Natural killer cell (primary cell): ENCODE results near the gene TCF7L2. TPM values are rescaled to one million over a fixed set of nuclear protein-coding genes. Genes with fewer than 3 reads are reported as not detected.

Experiments
- ATAC-seq, 3 donors: fragments of 150-1000 bp in 2 of 3; fragments of 200-7000 bp in 1 of 3; cut with Tn5 transposase; 1 replicate in 1 of 3; 2 replicates in 2 of 3; pipeline ENCODE4 v1.10.0; 2021; ENCODE audit warnings: mild to moderate bottlenecking in 2 of 3, moderate library complexity in 2 of 3
- DNase-seq, 2 donors: peaks; one replicate each; pipeline versions ENCODE4 v3.0.0 to v3.0.0-alpha.2; 2013 to 2021; ENCODE audit warnings: mixed read lengths in 1 of 2
- H3K27ac ChIP-seq: one replicate; pipeline ENCODE4 v1.5.1; 2013; ENCODE audit warnings: mild to moderate bottlenecking, low read length
- H3K27me3 ChIP-seq: one replicate; pipeline ENCODE4 v1.6.1; 2013; ENCODE audit warnings: low read length; ENCODE audit not compliant: control insufficient read depth, insufficient read depth
- H3K36me3 ChIP-seq: one replicate; pipeline ENCODE4 v1.6.1; 2013; ENCODE audit warnings: low read length; ENCODE audit not compliant: control insufficient read depth, insufficient read depth
- H3K4me1 ChIP-seq: one replicate; pipeline ENCODE4 v1.6.1; 2013; ENCODE audit warnings: low read length; ENCODE audit not compliant: control insufficient read depth, insufficient read depth
- H3K4me3 ChIP-seq: one replicate; pipeline ENCODE4 v1.5.1; 2013; ENCODE audit warnings: low read length
- H3K9me3 ChIP-seq: one replicate; pipeline ENCODE4 v1.6.1; 2013; ENCODE audit warnings: low read length; ENCODE audit not compliant: control insufficient read depth, insufficient read depth
- H3K27ac Mint-ChIP-seq, 2 donors: one replicate each; pipeline ENCODE4 v1.8.0; 2022; ENCODE audit warnings: mild to moderate bottlenecking in 2 of 2, mixed read lengths in 2 of 2, moderate library complexity in 1 of 2
- H3K27me3 Mint-ChIP-seq, 2 donors: one replicate each; pipeline ENCODE4 v1.8.0; 2022; ENCODE audit warnings: low read depth in 2 of 2, mixed read lengths in 2 of 2
- H3K36me3 Mint-ChIP-seq: one replicate; pipeline ENCODE4 v1.8.0; 2022; ENCODE audit warnings: mixed read lengths
- H3K4me1 Mint-ChIP-seq, 2 donors: one replicate each; pipeline ENCODE4 v1.8.0; 2022; ENCODE audit warnings: mixed read lengths in 2 of 2
- H3K4me3 Mint-ChIP-seq: one replicate; pipeline ENCODE4 v1.8.0; 2022; ENCODE audit warnings: mild to moderate bottlenecking, moderate library complexity, mixed read lengths
- H3K9me3 Mint-ChIP-seq, 2 donors: one replicate each; pipeline ENCODE4 v1.8.0; 2022; ENCODE audit warnings: mixed read lengths in 2 of 2
- CTCF ChIP-seq: fragments of 200-600 bp; IDR thresholded peaks from one replicate; pipeline ENCODE4 v1.8.0; 2022; ENCODE audit warnings: antibody characterized with exemption
- WGBS: methylation state at CpG from one replicate; pipeline ENCODE4 v1.1.7; 2013; ENCODE audit warnings: missing lambda C conversion rate; ENCODE audit not compliant: insufficient coverage; 5-methylcytosine and 5-hydroxymethylcytosine counted together
- intact Hi-C: fragments of 100-400 bp; cut with micrococcal nuclease; formaldehyde crosslinking; loops from one replicate; pipeline ENCODE4 v1.14.2; 2022
- total RNA-seq, 4 donors: library from RNA; stranded (reverse); fragments of 120-200 nt in 1 of 4; gene quantifications; one replicate each; pipeline versions ENCODE4 v1.2.3 to v1.2.4, GENCODE V29; 2013 to 2022

Gene TCF7L2
- total RNA-seq, 3 donors from 2014 or later (not counting 1 experiment from before 2014, with no cell fraction given), result 10.4 to 32.7 (median 15.3) TPM

GRCh38 chr10:113099431-113100183 lies 149.6 kb downstream of the TCF7L2 start:
- Mint-ChIP-seq H3K36me3 (no peaks in the 10 kb centered on the region), H3K27ac (no peak overlapping the region), H3K9me3 (no peaks in the 10 kb centered on the region), H3K27me3 (no peaks in the 10 kb centered on the region), H3K4me1 (peaks cover 13 to 15% of the 10 kb centered on the region in 2 donors), H3K4me3 (no peak overlapping the region)
- H3K27me3 ChIP-seq, result no peaks in the 10 kb centered on the region
- TF ChIP-seq CTCF, result no peak
- H3K4me1 ChIP-seq, result peaks cover 2% of the 10 kb centered on the region
- 75% methylated on average over 10 of the region's 13 CpGs for WGBS
- H3K4me3 ChIP-seq, result no peak overlapping the region
- no peaks in the 10 kb centered on the region for H3K9me3 ChIP-seq
- no peaks in the 10 kb centered on the region for H3K36me3 ChIP-seq
- intact Hi-C loops, result no loop called here
- no peak for ATAC-seq
- no peak overlapping the region for H3K27ac ChIP-seq
- DNase-seq, result no peak

GRCh38 chr10:113100281-113100680 lies 150.2 kb downstream of the TCF7L2 start:
- TF ChIP-seq CTCF, result no peak
- Histone ChIP-seq H3K27me3 (no peaks in the 10 kb centered on the region), H3K27ac (no peak overlapping the region), H3K9me3 (no peaks in the 10 kb centered on the region), H3K4me1 (no peaks in the 10 kb centered on the region), H3K4me3 (no peak overlapping the region), H3K36me3 (no peaks in the 10 kb centered on the region)
- Mint-ChIP-seq H3K4me1 (peaks cover 10 to 12% of the 10 kb centered on the region in 2 donors), H3K4me3 (no peak overlapping the region), H3K36me3 (no peaks in the 10 kb centered on the region), H3K27ac (no peak overlapping the region), H3K27me3 (no peaks in the 10 kb centered on the region), H3K9me3 (no peaks in the 10 kb centered on the region)
- intact Hi-C loops, result no loop called here
- DNase-seq (no peak), ATAC-seq (no peak)
- 91% methylated on average over 7 of the region's 7 CpGs for WGBS

- Histone ChIP-seq H3K27me3 (no peaks in the 10 kb centered on the region), H3K4me3 (no peak overlapping the region), H3K27ac (no peak overlapping the region), H3K4me1 (no peaks in the 10 kb centered on the region), H3K36me3 (no peaks in the 10 kb centered on the region), H3K9me3 (no peaks in the 10 kb centered on the region)
- ATAC-seq (peak in 2 of 3 donors; percentile 31 to 45), DNase-seq (no peak)
- no peaks in the 10 kb centered on the region for H3K9me3 Mint-ChIP-seq
- no peak overlapping the region for H3K4me3 Mint-ChIP-seq
- H3K36me3 Mint-ChIP-seq, result no peaks in the 10 kb centered on the region
- WGBS, result 70% methylated on average over 7 of the region's 8 CpGs
- intact Hi-C loops, result no loop called here
- no peaks in the 10 kb centered on the region for H3K27me3 Mint-ChIP-seq
- peak overlapping the region in 1 of 2 donors; percentile 54 for H3K27ac Mint-ChIP-seq
- H3K4me1 Mint-ChIP-seq, result peaks cover 7 to 10% of the 10 kb centered on the region in 2 donors
- no peak for TF ChIP-seq CTCF
Measured at GRCh38 chr10:113103131-113103840, 153.2 kb downstream of the TCF7L2 start.
